ENCODE data around the gene CYLD.

CYLD gene

GRCh38 chr16:50816901-50817555, 75.1 kb downstream of the CYLD start:
- no peak for DNase-seq (ENCODE audit: low read depth in 2 of 2)

- no peak for DNase-seq (ENCODE audit: low read depth in 2 of 2)
These were observed 76.5 kb downstream of the CYLD start for GRCh38 chr16:50818380-50818779.

- DNase-seq (ENCODE audit: low read depth in 2 of 2): no peak
These were observed 77.8 kb downstream of the CYLD start for GRCh38 chr16:50819706-50820105.

DNA sequence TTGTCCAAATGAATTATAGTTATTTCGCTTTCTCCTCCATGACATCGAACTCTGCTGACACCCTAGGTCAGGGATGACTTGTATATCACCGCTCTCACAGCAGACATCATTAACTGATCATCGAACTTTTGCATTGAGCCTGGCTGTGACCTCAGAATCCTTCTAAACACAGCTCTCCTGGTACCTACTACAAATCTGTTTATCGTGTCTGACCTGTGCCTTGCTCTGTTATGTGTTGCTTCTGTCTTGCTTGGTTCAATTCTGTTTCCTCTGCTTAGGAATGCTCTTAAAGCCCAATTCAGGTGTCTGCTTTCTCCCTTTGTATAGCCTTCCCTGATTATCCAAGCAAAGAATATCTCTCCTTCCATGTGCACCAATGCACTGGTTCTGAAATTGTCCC, 78.3 kb downstream of the CYLD start:
- DNase-seq (ENCODE audit: low read depth in 2 of 2): no peak

GRCh38 chr16:50821586-50821985, 79.7 kb downstream of the CYLD start:
- no peak for DNase-seq (ENCODE audit: low read depth in 2 of 2)

DNA sequence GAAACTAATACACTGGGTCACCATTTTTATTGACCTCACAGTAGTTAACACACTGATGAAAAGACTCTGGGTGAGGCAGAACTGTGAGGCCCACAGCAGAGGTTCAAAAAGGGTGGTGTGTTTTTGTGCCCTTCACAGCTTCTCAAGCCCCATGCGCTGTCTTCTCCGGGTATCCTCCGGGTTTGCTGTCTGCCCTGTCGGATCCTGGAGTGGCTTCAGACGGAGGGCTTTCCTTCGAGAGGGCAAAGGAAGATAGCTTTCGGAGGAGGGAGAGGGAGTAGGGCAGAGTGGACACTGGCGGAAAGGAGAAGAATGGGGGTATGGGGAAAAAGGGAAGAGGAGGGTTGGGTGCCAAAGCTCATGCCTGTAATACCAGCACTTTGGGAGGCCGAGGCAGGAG, 80.8 kb downstream of the CYLD start:
- no peak for DNase-seq (ENCODE audit: low read depth in 2 of 2)

GRCh38 chr16:50826797-50827316, 85.0 kb downstream of the CYLD start:
- no peak for DNase-seq (ENCODE audit: low read depth in 2 of 2)

GRCh38 chr16:50828164-50828702, 86.3 kb downstream of the CYLD start:
- DNase-seq (ENCODE audit: low read depth in 2 of 2): no peak

DNA sequence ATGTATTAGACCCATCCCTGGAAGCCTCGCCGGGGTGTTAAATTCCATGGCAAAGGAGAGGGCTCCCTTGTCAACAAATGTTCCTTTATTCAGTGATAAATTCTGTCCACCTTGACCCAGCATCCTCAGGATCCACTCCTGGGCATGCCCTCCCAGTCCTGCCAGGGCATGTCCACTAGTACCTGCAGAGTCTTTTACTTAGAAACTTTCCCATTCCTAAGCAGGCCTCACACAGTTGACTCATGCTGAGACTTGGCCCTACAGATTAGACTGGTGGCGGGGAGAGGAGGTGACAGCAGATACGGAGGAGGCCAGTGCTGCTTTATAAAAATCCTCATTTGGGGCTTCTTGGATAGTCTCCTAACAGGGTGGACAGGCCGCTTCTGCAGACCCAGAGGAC, 88.8 kb downstream of the CYLD start:
- no peak for DNase-seq (ENCODE audit: low read depth in 2 of 2)

- no peak for DNase-seq (ENCODE audit: low read depth in 2 of 2)
These were observed 89.9 kb downstream of the CYLD start for GRCh38 chr16:50831751-50832150.

DNA sequence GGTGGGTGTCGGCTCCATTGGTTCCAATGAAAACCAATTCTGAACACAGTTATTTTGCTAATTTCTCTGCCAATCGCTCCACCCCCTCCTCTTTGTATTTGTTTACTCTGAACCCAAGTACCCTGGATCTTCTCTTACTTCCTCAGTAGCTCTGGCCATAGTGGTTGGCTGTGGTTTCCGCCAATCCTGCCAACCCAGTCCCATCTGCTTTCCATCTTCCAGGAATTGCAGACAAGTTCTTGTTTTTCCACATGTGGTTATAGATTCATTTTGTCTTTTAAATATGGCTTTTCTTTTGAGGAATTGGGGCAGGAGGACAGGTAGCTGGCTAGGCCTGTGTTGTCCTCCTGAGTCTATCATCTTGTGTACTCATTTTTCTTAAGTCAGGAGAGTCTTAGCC, 92.0 kb downstream of the CYLD start:
- no peak for DNase-seq (ENCODE audit: low read depth in 2 of 2)

DNA sequence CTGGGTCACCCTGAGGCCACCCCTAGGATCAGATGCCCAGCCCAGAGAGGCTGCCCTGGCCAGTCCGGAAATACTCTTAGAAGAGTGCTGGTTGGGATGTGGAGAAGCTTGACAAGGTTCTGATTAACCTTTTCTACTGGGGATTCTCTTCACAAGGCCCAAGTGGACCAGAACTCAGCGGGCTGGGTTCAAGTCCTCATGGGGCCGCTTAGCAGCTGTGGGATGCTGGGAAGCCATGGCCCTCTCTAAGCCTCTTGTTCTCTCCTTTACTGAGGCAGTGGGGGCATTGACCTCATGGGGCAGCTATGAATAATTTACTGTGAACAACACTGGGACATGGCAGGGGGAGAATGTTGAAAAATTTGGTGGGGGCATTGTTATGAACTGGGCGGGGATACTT, 92.8 kb downstream of the CYLD start:
- no peak for DNase-seq (ENCODE audit: low read depth in 2 of 2)

DNA sequence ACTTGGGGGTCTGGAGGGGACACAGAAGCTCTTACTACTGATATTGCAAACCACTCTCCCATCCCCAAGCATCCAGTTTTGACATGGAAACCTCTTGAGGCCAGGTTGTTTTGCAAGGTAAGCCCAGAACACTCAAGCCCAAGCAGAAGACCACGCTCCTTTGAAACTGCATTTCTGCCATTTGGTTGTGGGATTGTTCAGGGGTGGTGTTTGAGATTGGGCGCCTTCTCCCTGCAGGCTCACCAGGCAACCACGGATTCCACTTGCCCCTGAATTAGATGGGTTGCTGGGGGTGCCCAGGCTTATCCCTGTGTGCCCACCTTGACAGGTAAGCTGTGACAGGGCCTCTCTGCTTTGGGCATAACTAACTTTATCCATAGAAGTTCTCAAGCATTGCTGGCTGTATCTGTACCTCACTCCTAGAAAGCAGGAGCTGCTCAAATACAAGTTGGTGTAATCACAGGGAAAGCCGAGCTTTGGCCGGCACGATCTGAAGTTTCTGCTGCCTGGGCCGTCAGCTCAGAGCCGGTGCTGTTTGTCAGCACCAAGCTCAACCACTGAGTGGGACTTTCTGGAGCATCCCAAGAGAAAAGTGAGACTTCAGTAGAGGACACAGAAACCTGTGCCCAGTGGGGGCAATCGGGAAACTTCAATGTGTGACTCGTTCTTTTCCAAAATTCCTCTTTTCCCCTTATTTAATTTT, 93.6 kb downstream of the CYLD start:
- no peak for DNase-seq (ENCODE audit: low read depth in 2 of 2)

GRCh38 chr16:50836121-50836621, 94.3 kb downstream of the CYLD start:
- DNase-seq (ENCODE audit: low read depth in 2 of 2): no peak

DNA sequence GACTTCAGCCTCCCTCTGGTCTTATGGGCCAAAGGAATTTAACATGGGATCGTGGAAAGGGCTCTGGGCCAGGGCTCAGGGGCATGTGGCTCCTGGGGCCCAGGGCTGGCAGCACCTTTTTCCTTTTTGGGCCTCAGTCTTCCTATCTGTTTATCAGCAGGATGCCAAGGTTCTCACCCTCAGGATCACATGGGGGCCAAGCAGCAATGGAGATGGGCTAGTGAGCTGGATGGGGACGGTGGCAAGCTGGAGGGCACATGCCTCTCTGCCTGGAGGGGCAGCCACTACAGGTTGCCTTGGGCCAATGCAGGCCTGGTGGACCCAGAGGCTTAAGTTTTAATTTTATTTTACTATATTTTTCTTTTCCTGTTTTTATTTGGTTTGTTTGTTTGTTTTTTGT, 95.4 kb downstream of the CYLD start:
- DNase-seq (ENCODE audit: low read depth in 2 of 2): no peak

DNA sequence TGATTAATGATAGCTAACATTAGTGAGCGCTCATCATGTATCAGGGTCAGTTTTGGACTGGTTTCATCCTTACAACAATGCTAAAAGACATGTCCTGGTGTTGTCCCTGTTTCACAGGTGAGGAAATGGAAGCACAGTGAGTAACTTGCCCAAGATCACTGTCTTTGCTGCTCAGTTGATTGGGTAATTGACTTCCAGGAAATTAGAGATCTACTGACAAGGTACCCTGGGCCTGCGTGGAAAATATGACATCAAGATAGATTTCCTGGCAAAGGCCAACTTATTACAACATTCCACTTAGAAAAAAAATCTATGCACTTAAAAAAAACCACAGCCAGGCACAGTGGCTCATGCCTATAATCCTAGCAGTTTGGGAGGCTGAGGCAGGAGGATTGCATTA, 96.3 kb downstream of the CYLD start:
- no peak for DNase-seq (ENCODE audit: low read depth in 2 of 2)

GRCh38 chr16:50838885-50839284, 97.0 kb downstream of the CYLD start:
- DNase-seq (ENCODE audit: low read depth in 2 of 2): no peak

DNA sequence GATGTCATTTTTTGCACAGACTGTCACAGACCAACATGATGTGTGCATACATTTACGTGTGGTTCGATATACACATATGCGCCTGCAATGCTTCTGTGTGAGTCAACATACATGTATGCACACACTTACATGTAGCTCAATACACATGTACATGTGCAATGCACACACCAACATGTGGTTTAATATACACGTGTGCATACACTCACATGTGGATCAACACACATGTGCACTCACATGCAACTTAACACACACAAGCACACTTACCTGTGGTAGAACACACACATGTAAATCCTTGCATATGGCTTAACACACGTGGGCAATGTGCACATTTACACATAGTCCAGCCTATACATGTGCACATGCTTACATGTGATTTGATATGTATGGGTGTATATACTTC, 97.5 kb downstream of the CYLD start:
- no peak for DNase-seq (ENCODE audit: low read depth in 2 of 2)

- no peak for DNase-seq (ENCODE audit: low read depth in 2 of 2)
These were observed 98.2 kb downstream of the CYLD start for GRCh38 chr16:50839920-50840729.

GRCh38 chr16:50841081-50841886, 99.4 kb downstream of the CYLD start:
- peak in 1 of 2 donors; percentile 4 for DNase-seq (ENCODE audit: low read depth in 2 of 2)

GRCh38 chr16:50842013-50842505, 100.2 kb downstream of the CYLD start:
- no peak for DNase-seq (ENCODE audit: low read depth in 2 of 2)

All from stimulated activated CD8-positive, alpha-beta memory T cell treated with anti-CD3 and anti-CD28 coated beads, Interleukin-2, amount 100 ng/mL, for 1 hour (primary cell).